IMR-90 (cell line): ENCODE data around the gene SLN. TPM values are rescaled to one million over a fixed set of nuclear protein-coding genes. Genes with fewer than 3 reads are reported as not detected.
A peak's percentile ranks its signal among the peaks of the same experiment; 100 is the strongest.

Experiments used
- ATAC-seq: fragments of 200-7000 bp; cut with Tn5 transposase; 2 replicates; pipeline ENCODE4 v1.9.1; 2020; ENCODE audit warnings: low read depth, mild to moderate bottlenecking, moderate library complexity
- BruUV-seq: library from RNA; stranded (reverse); fragments of 400-500 nt; replicated peaks from 2 replicates; lab custom pipeline; 2021; lab: Mats Ljungman, UMichigan
- CTCF ChIA-PET: fragments of 300-600 bp; formaldehyde crosslinking; extraction: SDS; loops from one replicate; lab custom pipeline; 2021; ENCODE audit warnings: antibody characterized with exemption; lab: Yijun Ruan, JAX
- POLR2A ChIA-PET: fragments of 300-600 bp; sonication (Branson Sonifier 250); formaldehyde crosslinking; loops from one replicate; lab custom pipeline; 2022; ENCODE audit warnings: antibody characterized with exemption; ENCODE audit not compliant: unreplicated experiment; lab: Charles Lee
- DNase-seq: peaks from one replicate; pipeline ENCODE4 v3.0.0; 2013
- H2AFZ ChIP-seq: replicated peaks from 2 replicates; pipeline ENCODE3; 2013; ENCODE audit warnings: low read length, mild to moderate bottlenecking; ENCODE audit not compliant: poor library complexity
- H2AK5ac ChIP-seq: 2 replicates; pipeline ENCODE4 v1.6.1; 2013; ENCODE audit warnings: low read depth, low read length, inconsistent platforms
- H2AK9ac ChIP-seq: replicated peaks from 2 replicates; pipeline ENCODE3; 2013; ENCODE audit warnings: mild to moderate bottlenecking, low read depth, low read length, moderate library complexity; ENCODE audit not compliant: poor library complexity
- H2BK120ac ChIP-seq: 2 replicates; pipeline ENCODE4 v1.6.1; 2013; ENCODE audit warnings: low read depth, low read length, inconsistent platforms
- H2BK15ac ChIP-seq: 3 replicates; pipeline ENCODE4 v1.6.1; 2013; ENCODE audit warnings: low read depth, low read length, inconsistent platforms
- H2BK20ac ChIP-seq: 2 replicates; pipeline ENCODE4 v1.6.1; 2013; ENCODE audit warnings: low read depth, mild to moderate bottlenecking, inconsistent platforms, low read length, moderate library complexity
- H2BK5ac ChIP-seq: 2 replicates; pipeline ENCODE4 v1.6.1; 2013; ENCODE audit warnings: mild to moderate bottlenecking, low read depth, low read length, inconsistent platforms; ENCODE audit not compliant: poor library complexity, severe bottlenecking
- H3K14ac ChIP-seq: replicated peaks from 2 replicates; pipeline ENCODE4 v1.6.1; 2013; ENCODE audit warnings: low read depth, low read length, inconsistent platforms
- H3K18ac ChIP-seq: 2 replicates; pipeline ENCODE4 v1.6.1; 2013; ENCODE audit warnings: low read depth, low read length, control low read depth
- H3K23ac ChIP-seq: 2 replicates; pipeline ENCODE4 v1.6.1; 2013; ENCODE audit warnings: low read depth, low read length, inconsistent platforms
- H3K27ac ChIP-seq: 2 replicates; pipeline ENCODE4 v1.5.1; 2013; ENCODE audit warnings: mild to moderate bottlenecking, control low read depth, low read length; ENCODE audit not compliant: insufficient read depth
- H3K27me3 ChIP-seq: 2 replicates; pipeline ENCODE4 v1.6.1; 2013; ENCODE audit warnings: low read length; ENCODE audit not compliant: control insufficient read depth, insufficient read depth
- H3K36me3 ChIP-seq: 2 replicates; pipeline ENCODE4 v1.6.1; 2013; ENCODE audit warnings: low read length, mixed read lengths; ENCODE audit not compliant: control insufficient read depth, insufficient read depth
- H3K4ac ChIP-seq: 2 replicates; pipeline ENCODE4 v1.6.1; 2013; ENCODE audit warnings: low read depth, low read length, inconsistent platforms
- H3K4me1 ChIP-seq: 2 replicates; pipeline ENCODE4 v1.6.1; 2013; ENCODE audit warnings: low read length, mixed read lengths; ENCODE audit not compliant: control insufficient read depth, insufficient read depth
- H3K4me2 ChIP-seq: 2 replicates; pipeline ENCODE4 v1.6.1; 2013; ENCODE audit warnings: low read depth, mild to moderate bottlenecking, control low read depth, low read length, moderate library complexity
- H3K4me3 ChIP-seq: 2 replicates; pipeline ENCODE4 v1.5.1; 2013; ENCODE audit warnings: low read depth, mild to moderate bottlenecking, control low read depth, low read length, moderate library complexity; ENCODE audit not compliant: insufficient read depth
- H3K56ac ChIP-seq: 2 replicates; pipeline ENCODE4 v1.6.1; 2013; ENCODE audit warnings: low read length, inconsistent platforms; ENCODE audit not compliant: insufficient read depth; ENCODE audit errors: extremely low read depth
- H3K79me1 ChIP-seq, 2 experiments: 2 replicates each; pipeline ENCODE4 v1.6.1; 2013; ENCODE audit warnings: low read length in 2 of 2, inconsistent platforms in 1 of 2, low read depth in 1 of 2
- H3K9ac ChIP-seq: 2 replicates; pipeline ENCODE4 v1.6.1; 2013; ENCODE audit warnings: low read depth, low read length, control low read depth
- H3K9me1 ChIP-seq: 2 replicates; pipeline ENCODE4 v1.6.1; 2013; ENCODE audit warnings: low read length, inconsistent platforms; ENCODE audit not compliant: insufficient read depth
- H3K9me3 ChIP-seq: 2 replicates; pipeline ENCODE4 v1.6.1; 2013; ENCODE audit warnings: low read length; ENCODE audit not compliant: control insufficient read depth, insufficient read depth
- H4K20me1 ChIP-seq: 2 replicates; pipeline ENCODE4 v1.6.1; 2013; ENCODE audit warnings: low read length, inconsistent platforms; ENCODE audit not compliant: insufficient read depth
- H4K5ac ChIP-seq: 2 replicates; pipeline ENCODE4 v1.6.1; 2013; ENCODE audit warnings: mild to moderate bottlenecking, low read depth, low read length, control low read depth
- H4K8ac ChIP-seq, 2 experiments: 2 replicates each; pipeline ENCODE4 v1.6.1; 2013; ENCODE audit warnings: low read depth in 2 of 2, low read length in 2 of 2, control low read depth in 1 of 2, inconsistent platforms in 1 of 2
- H4K91ac ChIP-seq: 2 replicates; pipeline ENCODE4 v1.6.1; 2013; ENCODE audit warnings: low read depth, low read length, inconsistent platforms; ENCODE audit not compliant: insufficient read depth
- FOS ChIP-seq: fragments of 150-350 bp; IDR thresholded peaks from 2 replicates; pipeline ENCODE4 v1.6.1; 2016; ENCODE audit warnings: low read depth, low read length
- RAD21 ChIP-seq: IDR thresholded peaks from 2 replicates; pipeline ENCODE4 v1.6.1; 2012; ENCODE audit warnings: low read length, improper control_type of control experiment
- WGBS, 2 experiments: methylation state at CpG; one replicate each; pipeline versions ENCODE4 v1.1.5 to v1.1.7; 2013; ENCODE audit warnings: missing lambda C conversion rate in 2 of 2; ENCODE audit not compliant: insufficient read length in 1 of 2; ENCODE audit errors: extremely low coverage in 2 of 2; 5-methylcytosine and 5-hydroxymethylcytosine counted together
- dilution Hi-C: fragments of 300-500 bp; cut with HindIII; formaldehyde crosslinking; loops from one replicate; pipeline ENCODE4 v1.14.3; 2018; ENCODE audit warnings: low sequenced_read_pairs; ENCODE audit not compliant: unreplicated experiment
- in situ Hi-C: fragments of 300-500 bp; cut with MboI; formaldehyde crosslinking; loops from 3 replicates; pipeline ENCODE4 v1.14.3; 2019; ENCODE audit warnings: low sequenced_read_pairs, inconsistent platforms, mixed read lengths
- intact Hi-C: fragments of 100-400 bp; cut with micrococcal nuclease; formaldehyde crosslinking; loops from 2 replicates; pipeline ENCODE4 v1.10.0; 2022
- polyA plus RNA-seq, 3 experiments: library from polyadenylated mRNA; depleted of rRNA; stranded (reverse); fragments of >200 nt; gene quantifications; 2 replicates each; pipeline ENCODE4 v1.2.3, GENCODE V29; 2012; ENCODE audit warnings: low replicate concordance in 1 of 3
- total RNA-seq: library from RNA; depleted of rRNA; stranded (reverse); fragments of >200 nt; gene quantifications from 2 replicates; pipeline ENCODE4 v1.2.3, GENCODE V29; 2012

SLN gene
- total and polyA plus RNA-seq, 2 of the 4 experiments (the other 2 are of a cell fraction), result not detected

GRCh38 chr11:107704451-107704850, 7.4 kb downstream of the SLN start:
- Histone ChIP-seq H4K91ac (0 out of 2 replicates have a peak overlapping the region, but pooled peaks have one; percentile 4), H3K4me1 (peaks cover 4% of the 10 kb centered on the region), H4K20me1 (no peaks in the 10 kb centered on the region), H2AK9ac (no peak overlapping the region), H3K4me2 (peak overlapping the region; percentile 7; the same call in 1 of the 2 replicates), H2BK5ac (peak overlapping the region; percentile 76), H3K36me3 (no peaks in the 10 kb centered on the region), H3K9ac (no peak overlapping the region), H2BK15ac (peak overlapping the region; percentile 18; the same call in 1 of the 3 replicates), H3K27me3 (no peaks in the 10 kb centered on the region), H3K18ac (no peak overlapping the region; the same call in 1 of the 2 replicates), H3K23ac (no peak overlapping the region; the same call in 1 of the 2 replicates), H2AK5ac (no peak overlapping the region), H2BK20ac (no peak overlapping the region), H3K56ac (no peak overlapping the region), H2BK120ac (peak overlapping the region; percentile 16), H3K14ac (no peak overlapping the region), H3K79me1 (no peaks in the 10 kb centered on the region), H4K5ac (no peak overlapping the region; the same call in 1 of the 2 replicates), H3K4me3 (no peak overlapping the region), H2AFZ (no peak overlapping the region), H3K27ac (no peak overlapping the region), H3K9me1 (no peaks in the 10 kb centered on the region), H3K4ac (peak overlapping the region; percentile 22), H4K8ac (no peak overlapping the region), H3K9me3 (no peaks in the 10 kb centered on the region)
- BruUV-seq, result no TSS peak
- intact Hi-C loops (no loop called here), dilution Hi-C loops (no loop called here), in situ Hi-C loops (no loop called here)
- 0 out of 2 replicates have a peak, but pooled peaks have one; percentile 6 for TF ChIP-seq FOS
- TF ChIP-seq RAD21, result no peak
- DNase-seq (peak; percentile 61), ATAC-seq (peak; percentile 63)
- ChIA-PET CTCF (no interaction called here), POLR2A (no interaction called here)
- 20% methylated on average over 1 of the region's 3 CpGs; no CpG with 5 or more reads in 1 of the 2 experiments for WGBS, 2 experiments
